AG09319 (cell line): ENCODE measurements around the gene P2RX6.

ENCODE experiments used
- DNase-seq: peaks from one replicate; pipeline ENCODE4 v3.0.0-alpha.2; 2010; ENCODE audit warnings: low read depth; ENCODE audit errors: extremely low read depth
- CTCF ChIP-seq: IDR thresholded peaks from 2 replicates; pipeline ENCODE4 v1.5.1; 2011; ENCODE audit warnings: low read depth, mild to moderate bottlenecking, inconsistent platforms, low read length, moderate library complexity

Gene P2RX6

GRCh38 chr22:20994128-20994901 is 20.6 kb upstream of the P2RX6 start:
- TF ChIP-seq CTCF, result no peak
- no peak for DNase-seq

- TF ChIP-seq CTCF, result no peak
- DNase-seq, result no peak
Observed at GRCh38 chr22:20994902-20995241, 20.1 kb upstream of the P2RX6 start.

GRCh38 chr22:20995329-20996030 is 19.5 kb upstream of the P2RX6 start:
- TF ChIP-seq CTCF, result no peak
- no peak for DNase-seq

- DNase-seq, result no peak
- TF ChIP-seq CTCF, result no peak
Observed at GRCh38 chr22:20996031-20996410, 18.9 kb upstream of the P2RX6 start.

- TF ChIP-seq CTCF, result no peak
- DNase-seq, result no peak
Observed at GRCh38 chr22:20996598-20997535, 18.1 kb upstream of the P2RX6 start.

GRCh38 chr22:20997536-20998257 is 17.3 kb upstream of the P2RX6 start:
- DNase-seq, result no peak
- TF ChIP-seq CTCF, result no peak
